GM23338 (cell line): ENCODE measurements around the gene UNC5A. TPM values are rescaled to one million over a fixed set of nuclear protein-coding genes. Genes with fewer than 3 reads are reported as not detected.

Source experiments
- ATAC-seq: fragments of 200-7000 bp; cut with Tn5 transposase; 3 replicates; pipeline ENCODE4 v1.9.1; 2020
- DNase-seq: peaks from one replicate; pipeline ENCODE4 v3.0.0-alpha.2; 2015; ENCODE audit warnings: low spot score
- H2AFZ ChIP-seq: fragments of 200-600 bp; sonication (generic); 2 replicates; pipeline ENCODE4 v1.8.0; 2016; ENCODE audit warnings: antibody characterized with exemption, mild to moderate bottlenecking, moderate library complexity
- H3F3A ChIP-seq: fragments of 200-600 bp; sonication (generic); replicated peaks from 2 replicates; pipeline ENCODE4 v1.8.0; 2017; ENCODE audit warnings: antibody characterized with exemption, mixed run types, low read depth
- H3K27ac ChIP-seq: fragments of 200-600 bp; sonication (generic); 2 replicates; pipeline ENCODE4 v1.6.1; 2016; ENCODE audit warnings: low read depth
- H3K27me3 ChIP-seq: fragments of 200-600 bp; sonication (generic); 2 replicates; pipeline ENCODE4 v1.8.0; 2016; ENCODE audit warnings: mild to moderate bottlenecking, mixed run types, moderate library complexity; ENCODE audit not compliant: insufficient read depth
- H3K36me3 ChIP-seq: fragments of 200-600 bp; sonication (generic); 2 replicates; pipeline ENCODE4 v1.8.0; 2016; ENCODE audit warnings: mild to moderate bottlenecking; ENCODE audit not compliant: insufficient read depth
- H3K4me1 ChIP-seq: fragments of 200-600 bp; sonication (generic); 2 replicates; pipeline ENCODE4 v1.8.0; 2016; ENCODE audit warnings: mild to moderate bottlenecking, moderate library complexity; ENCODE audit not compliant: insufficient read depth
- H3K4me2 ChIP-seq: fragments of 200-600 bp; sonication (generic); 2 replicates; pipeline ENCODE4 v1.7.1; 2017; ENCODE audit warnings: mixed run types
- H3K4me3 ChIP-seq: fragments of 200-600 bp; sonication (generic); 2 replicates; pipeline ENCODE4 v1.6.1; 2016; ENCODE audit warnings: mixed run types
- H3K79me2 ChIP-seq: fragments of 200-600 bp; sonication (generic); replicated peaks from 2 replicates; pipeline ENCODE4 v1.8.0; 2017; ENCODE audit warnings: mild to moderate bottlenecking; ENCODE audit not compliant: insufficient read depth
- H3K9me2 ChIP-seq: fragments of 200-600 bp; sonication (generic); 2 replicates; pipeline ENCODE4 v1.8.0; 2017; ENCODE audit not compliant: insufficient read depth
- H4K20me1 ChIP-seq: fragments of 200-600 bp; sonication (generic); replicated peaks from 2 replicates; pipeline ENCODE4 v1.8.0; 2017; ENCODE audit warnings: mild to moderate bottlenecking; ENCODE audit not compliant: insufficient read depth
- H3K27ac Mint-ChIP-seq: 2 replicates; pipeline ENCODE4 v1.8.0; 2020; ENCODE audit warnings: inconsistent platforms, mild to moderate bottlenecking, moderate library complexity, mixed read lengths
- H3K27me3 Mint-ChIP-seq: 3 replicates; pipeline ENCODE4 v1.8.0; 2022; ENCODE audit warnings: low read depth, mild to moderate bottlenecking, moderate library complexity, mixed read lengths, inconsistent platforms; ENCODE audit not compliant: insufficient read depth, poor library complexity
- H3K36me3 Mint-ChIP-seq: 3 replicates; pipeline ENCODE4 v1.8.0; 2021; ENCODE audit warnings: low read depth, mild to moderate bottlenecking, inconsistent platforms, moderate library complexity, mixed read lengths
- H3K4me1 Mint-ChIP-seq: 3 replicates; pipeline ENCODE4 v1.8.0; 2020; ENCODE audit warnings: mild to moderate bottlenecking, inconsistent platforms, mixed read lengths
- H3K4me3 Mint-ChIP-seq: 3 replicates; pipeline ENCODE4 v1.8.0; 2021; ENCODE audit warnings: moderate library complexity, mild to moderate bottlenecking, inconsistent platforms, mixed read lengths
- H3K9me3 Mint-ChIP-seq: 3 replicates; pipeline ENCODE4 v1.8.0; 2020; ENCODE audit warnings: moderate library complexity, mild to moderate bottlenecking, inconsistent platforms, mixed read lengths
- CREB1 ChIP-seq: fragments of 250-450 bp; sonication (Bioruptor Pico); IDR thresholded peaks from 2 replicates; pipeline ENCODE4 v1.5.0; 2020; ENCODE audit warnings: low read depth, mild to moderate bottlenecking, moderate library complexity
- EZH2 ChIP-seq: fragments of 200-600 bp; sonication (generic); IDR thresholded peaks from one replicate; pipeline ENCODE4 v1.8.0; 2017; ENCODE audit warnings: antibody characterized with exemption, mild to moderate bottlenecking, low read depth; ENCODE audit not compliant: unreplicated experiment
- EZH2phosphoT487 ChIP-seq: fragments of 200-600 bp; sonication (generic); IDR thresholded peaks from one replicate; pipeline ENCODE4 v1.8.1; 2018; ENCODE audit warnings: antibody characterized with exemption; ENCODE audit not compliant: unreplicated experiment
- JUNB ChIP-seq: IDR thresholded peaks from one replicate; pipeline ENCODE4 v1.6.1; 2016; ENCODE audit warnings: antibody characterized with exemption; ENCODE audit not compliant: unreplicated experiment
- NANOG ChIP-seq: IDR thresholded peaks from 2 replicates; pipeline ENCODE4 v1.6.1; 2016; ENCODE audit warnings: antibody characterized with exemption, borderline replicate concordance
- POLR2AphosphoS5 ChIP-seq: IDR thresholded peaks from 2 replicates; pipeline ENCODE4 v1.6.1; 2016; ENCODE audit warnings: antibody characterized with exemption, low read depth
- STAT1 ChIP-seq: IDR thresholded peaks from one replicate; pipeline ENCODE4 v1.6.1; 2016; ENCODE audit warnings: antibody characterized with exemption; ENCODE audit not compliant: unreplicated experiment
- ZNF331 ChIP-seq: fragments of 250-450 bp; sonication (Bioruptor Pico); IDR thresholded peaks from 2 replicates; pipeline ENCODE4 v1.5.0; 2020; ENCODE audit warnings: low read depth, mild to moderate bottlenecking, moderate library complexity
- polyA plus RNA-seq: library from polyadenylated mRNA; unstranded; fragments of >200 nt; fragmentation: Nextera tagmentation; extraction: Ambion mirVana; gene quantifications from 2 replicates; pipeline ENCODE4 v1.2.1, GENCODE V29; 2016
- total RNA-seq: library from RNA; depleted of rRNA; stranded (reverse); fragments of >200 nt; shearing (Covaris generic); gene quantifications from 2 replicates; pipeline ENCODE4 v1.2.3, GENCODE V29; 2014
- TF ChIP-seq, protein P1 (sequence below): IDR thresholded peaks from one replicate; pipeline ENCODE4 v1.6.1; 2018; ENCODE audit warnings: antibody characterized with exemption; ENCODE audit not compliant: unreplicated experiment
- TF ChIP-seq, protein P2 (sequence below): fragments of 250-450 bp; sonication (Bioruptor Pico); IDR thresholded peaks from 2 replicates; pipeline ENCODE4 v1.5.0; 2020; ENCODE audit warnings: mild to moderate bottlenecking, moderate library complexity
- TF ChIP-seq, protein P3 (sequence below): IDR thresholded peaks from 2 replicates; pipeline ENCODE4 v1.6.1; 2016; ENCODE audit warnings: antibody characterized with exemption

The UNC5A gene
- total and polyA plus RNA-seq, 2 experiments from 2014 or later = 0.92 to 3.9 TPM

DNA sequence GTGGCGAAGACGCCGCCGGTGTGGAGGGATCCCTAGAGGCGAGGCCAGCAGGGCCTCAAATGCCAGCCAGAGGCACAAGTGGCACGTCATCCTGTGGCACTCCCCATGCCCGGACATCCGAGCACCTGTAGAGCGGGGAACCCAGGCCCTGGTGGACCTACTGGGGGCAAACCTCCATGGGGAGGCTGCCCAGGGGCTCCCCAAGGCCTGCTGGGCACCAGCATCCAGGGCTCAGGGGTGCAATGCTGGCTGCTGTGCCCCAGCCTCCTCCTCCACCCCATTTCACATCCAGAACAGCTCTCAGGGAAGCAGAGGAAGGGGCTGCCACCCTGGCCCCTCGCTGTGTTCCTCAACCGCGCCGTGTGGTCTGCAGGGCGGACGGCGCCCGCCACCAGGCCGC lies 45.2 kb downstream of the UNC5A start:
- Histone ChIP-seq H3K27me3 (no peaks in the 10 kb centered on the region), H2AFZ (no peak overlapping the region), H3K36me3 (no peaks in the 10 kb centered on the region), H3K79me2 (no peaks in the 10 kb centered on the region), H3K4me3 (no peak overlapping the region), H4K20me1 (no peaks in the 10 kb centered on the region), H3K4me1 (no peaks in the 10 kb centered on the region), H3K27ac (no peak overlapping the region), H3K9me2 (no peaks in the 10 kb centered on the region), H3K4me2 (no peak overlapping the region), H3F3A (no peaks in the 10 kb centered on the region)
- no peak for TF ChIP-seq EZH2phosphoT487
- no peak for TF ChIP-seq NANOG
- TF ChIP-seq, protein P1, sequence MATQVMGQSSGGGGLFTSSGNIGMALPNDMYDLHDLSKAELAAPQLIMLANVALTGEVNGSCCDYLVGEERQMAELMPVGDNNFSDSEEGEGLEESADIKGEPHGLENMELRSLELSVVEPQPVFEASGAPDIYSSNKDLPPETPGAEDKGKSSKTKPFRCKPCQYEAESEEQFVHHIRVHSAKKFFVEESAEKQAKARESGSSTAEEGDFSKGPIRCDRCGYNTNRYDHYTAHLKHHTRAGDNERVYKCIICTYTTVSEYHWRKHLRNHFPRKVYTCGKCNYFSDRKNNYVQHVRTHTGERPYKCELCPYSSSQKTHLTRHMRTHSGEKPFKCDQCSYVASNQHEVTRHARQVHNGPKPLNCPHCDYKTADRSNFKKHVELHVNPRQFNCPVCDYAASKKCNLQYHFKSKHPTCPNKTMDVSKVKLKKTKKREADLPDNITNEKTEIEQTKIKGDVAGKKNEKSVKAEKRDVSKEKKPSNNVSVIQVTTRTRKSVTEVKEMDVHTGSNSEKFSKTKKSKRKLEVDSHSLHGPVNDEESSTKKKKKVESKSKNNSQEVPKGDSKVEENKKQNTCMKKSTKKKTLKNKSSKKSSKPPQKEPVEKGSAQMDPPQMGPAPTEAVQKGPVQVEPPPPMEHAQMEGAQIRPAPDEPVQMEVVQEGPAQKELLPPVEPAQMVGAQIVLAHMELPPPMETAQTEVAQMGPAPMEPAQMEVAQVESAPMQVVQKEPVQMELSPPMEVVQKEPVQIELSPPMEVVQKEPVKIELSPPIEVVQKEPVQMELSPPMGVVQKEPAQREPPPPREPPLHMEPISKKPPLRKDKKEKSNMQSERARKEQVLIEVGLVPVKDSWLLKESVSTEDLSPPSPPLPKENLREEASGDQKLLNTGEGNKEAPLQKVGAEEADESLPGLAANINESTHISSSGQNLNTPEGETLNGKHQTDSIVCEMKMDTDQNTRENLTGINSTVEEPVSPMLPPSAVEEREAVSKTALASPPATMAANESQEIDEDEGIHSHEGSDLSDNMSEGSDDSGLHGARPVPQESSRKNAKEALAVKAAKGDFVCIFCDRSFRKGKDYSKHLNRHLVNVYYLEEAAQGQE = no peak
- TF ChIP-seq ZNF331 (CRISPR knock-in tag) = no peak
- TF ChIP-seq JUNB = no peak
- TF ChIP-seq EZH2 = no peak
- TF ChIP-seq, protein P2, sequence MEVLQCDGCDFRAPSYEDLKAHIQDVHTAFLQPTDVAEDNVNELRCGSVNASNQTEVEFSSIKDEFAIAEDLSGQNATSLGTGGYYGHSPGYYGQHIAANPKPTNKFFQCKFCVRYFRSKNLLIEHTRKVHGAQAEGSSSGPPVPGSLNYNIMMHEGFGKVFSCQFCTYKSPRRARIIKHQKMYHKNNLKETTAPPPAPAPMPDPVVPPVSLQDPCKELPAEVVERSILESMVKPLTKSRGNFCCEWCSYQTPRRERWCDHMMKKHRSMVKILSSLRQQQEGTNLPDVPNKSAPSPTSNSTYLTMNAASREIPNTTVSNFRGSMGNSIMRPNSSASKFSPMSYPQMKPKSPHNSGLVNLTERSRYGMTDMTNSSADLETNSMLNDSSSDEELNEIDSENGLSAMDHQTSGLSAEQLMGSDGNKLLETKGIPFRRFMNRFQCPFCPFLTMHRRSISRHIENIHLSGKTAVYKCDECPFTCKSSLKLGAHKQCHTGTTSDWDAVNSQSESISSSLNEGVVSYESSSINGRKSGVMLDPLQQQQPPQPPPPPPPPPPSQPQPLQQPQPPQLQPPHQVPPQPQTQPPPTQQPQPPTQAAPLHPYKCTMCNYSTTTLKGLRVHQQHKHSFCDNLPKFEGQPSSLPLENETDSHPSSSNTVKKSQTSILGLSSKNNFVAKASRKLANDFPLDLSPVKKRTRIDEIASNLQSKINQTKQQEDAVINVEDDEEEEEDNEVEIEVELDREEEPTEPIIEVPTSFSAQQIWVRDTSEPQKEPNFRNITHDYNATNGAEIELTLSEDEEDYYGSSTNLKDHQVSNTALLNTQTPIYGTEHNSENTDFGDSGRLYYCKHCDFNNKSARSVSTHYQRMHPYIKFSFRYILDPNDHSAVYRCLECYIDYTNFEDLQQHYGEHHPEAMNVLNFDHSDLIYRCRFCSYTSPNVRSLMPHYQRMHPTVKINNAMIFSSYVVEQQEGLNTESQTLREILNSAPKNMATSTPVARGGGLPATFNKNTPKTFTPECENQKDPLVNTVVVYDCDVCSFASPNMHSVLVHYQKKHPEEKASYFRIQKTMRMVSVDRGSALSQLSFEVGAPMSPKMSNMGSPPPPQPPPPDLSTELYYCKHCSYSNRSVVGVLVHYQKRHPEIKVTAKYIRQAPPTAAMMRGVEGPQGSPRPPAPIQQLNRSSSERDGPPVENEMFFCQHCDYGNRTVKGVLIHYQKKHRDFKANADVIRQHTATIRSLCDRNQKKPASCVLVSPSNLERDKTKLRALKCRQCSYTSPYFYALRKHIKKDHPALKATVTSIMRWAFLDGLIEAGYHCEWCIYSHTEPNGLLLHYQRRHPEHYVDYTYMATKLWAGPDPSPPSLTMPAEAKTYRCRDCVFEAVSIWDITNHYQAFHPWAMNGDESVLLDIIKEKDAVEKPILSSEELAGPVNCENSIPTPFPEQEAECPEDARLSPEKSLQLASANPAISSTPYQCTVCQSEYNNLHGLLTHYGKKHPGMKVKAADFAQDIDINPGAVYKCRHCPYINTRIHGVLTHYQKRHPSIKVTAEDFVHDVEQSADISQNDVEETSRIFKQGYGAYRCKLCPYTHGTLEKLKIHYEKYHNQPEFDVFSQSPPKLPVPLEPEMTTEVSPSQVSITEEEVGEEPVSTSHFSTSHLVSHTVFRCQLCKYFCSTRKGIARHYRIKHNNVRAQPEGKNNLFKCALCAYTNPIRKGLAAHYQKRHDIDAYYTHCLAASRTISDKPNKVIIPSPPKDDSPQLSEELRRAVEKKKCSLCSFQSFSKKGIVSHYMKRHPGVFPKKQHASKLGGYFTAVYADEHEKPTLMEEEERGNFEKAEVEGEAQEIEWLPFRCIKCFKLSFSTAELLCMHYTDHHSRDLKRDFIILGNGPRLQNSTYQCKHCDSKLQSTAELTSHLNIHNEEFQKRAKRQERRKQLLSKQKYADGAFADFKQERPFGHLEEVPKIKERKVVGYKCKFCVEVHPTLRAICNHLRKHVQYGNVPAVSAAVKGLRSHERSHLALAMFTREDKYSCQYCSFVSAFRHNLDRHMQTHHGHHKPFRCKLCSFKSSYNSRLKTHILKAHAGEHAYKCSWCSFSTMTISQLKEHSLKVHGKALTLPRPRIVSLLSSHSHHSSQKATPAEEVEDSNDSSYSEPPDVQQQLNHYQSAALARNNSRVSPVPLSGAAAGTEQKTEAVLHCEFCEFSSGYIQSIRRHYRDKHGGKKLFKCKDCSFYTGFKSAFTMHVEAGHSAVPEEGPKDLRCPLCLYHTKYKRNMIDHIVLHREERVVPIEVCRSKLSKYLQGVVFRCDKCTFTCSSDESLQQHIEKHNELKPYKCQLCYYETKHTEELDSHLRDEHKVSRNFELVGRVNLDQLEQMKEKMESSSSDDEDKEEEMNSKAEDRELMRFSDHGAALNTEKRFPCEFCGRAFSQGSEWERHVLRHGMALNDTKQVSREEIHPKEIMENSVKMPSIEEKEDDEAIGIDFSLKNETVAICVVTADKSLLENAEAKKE (CRISPR knock-in tag) = no peak
- TF ChIP-seq STAT1 = no peak
- TF ChIP-seq, protein P3, sequence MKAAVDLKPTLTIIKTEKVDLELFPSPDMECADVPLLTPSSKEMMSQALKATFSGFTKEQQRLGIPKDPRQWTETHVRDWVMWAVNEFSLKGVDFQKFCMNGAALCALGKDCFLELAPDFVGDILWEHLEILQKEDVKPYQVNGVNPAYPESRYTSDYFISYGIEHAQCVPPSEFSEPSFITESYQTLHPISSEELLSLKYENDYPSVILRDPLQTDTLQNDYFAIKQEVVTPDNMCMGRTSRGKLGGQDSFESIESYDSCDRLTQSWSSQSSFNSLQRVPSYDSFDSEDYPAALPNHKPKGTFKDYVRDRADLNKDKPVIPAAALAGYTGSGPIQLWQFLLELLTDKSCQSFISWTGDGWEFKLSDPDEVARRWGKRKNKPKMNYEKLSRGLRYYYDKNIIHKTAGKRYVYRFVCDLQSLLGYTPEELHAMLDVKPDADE = no peak
- TF ChIP-seq CREB1 = no peak
- no peak for TF ChIP-seq POLR2AphosphoS5
- Mint-ChIP-seq H3K9me3 (no peaks in the 10 kb centered on the region), H3K27ac (no peak overlapping the region), H3K27me3 (peaks cover 23% of the 10 kb centered on the region), H3K36me3 (no peaks in the 10 kb centered on the region; the same call in 2 of the 3 replicates), H3K4me3 (no peak overlapping the region), H3K4me1 (peaks cover 3% of the 10 kb centered on the region; the same call in 2 of the 3 replicates)
- DNase-seq (no peak), ATAC-seq (no peak)
